Body of pancreas (tissue), 4 donors: ENCODE results near the gene ANTXR1.
"Not testable (repeated sequence)": the region's sequence is repeated elsewhere in the genome, so short reads cannot be mapped to it uniquely, and the experiment has no call there.

ENCODE experiments used
- CTCF ChIP-seq, 7 experiments: fragments of 450-650 bp in 4 of 7; fragments of 200-600 bp in 3 of 7; sonication (generic) in 3 of 7; IDR thresholded peaks; one replicate each; pipeline ENCODE4 v1.5.1; 2016 to 2019; ENCODE audit warnings: antibody characterized with exemption in 7 of 7
- POLR2A ChIP-seq, 3 donors: fragments of 450-650 bp; IDR thresholded peaks; one replicate each; pipeline ENCODE4 v1.6.1; 2016; ENCODE audit warnings: antibody characterized with exemption in 3 of 3, mild to moderate bottlenecking in 2 of 3

GRCh38 chr2:69230946-69231345 is 218.0 kb downstream of the ANTXR1 start:
- not testable (repeated sequence) for TF ChIP-seq CTCF, POLR2A (IDR thresholded peaks at IDR 0.05)
